ENCODE results near the gene PRKAR2A. TPM values are rescaled to one million over a fixed set of nuclear protein-coding genes. Genes with fewer than 3 reads are reported as not detected.

Gene PRKAR2A
- total RNA-seq, 2 donors from 2014 or later = 26.8 to 28.5 TPM

DNA sequence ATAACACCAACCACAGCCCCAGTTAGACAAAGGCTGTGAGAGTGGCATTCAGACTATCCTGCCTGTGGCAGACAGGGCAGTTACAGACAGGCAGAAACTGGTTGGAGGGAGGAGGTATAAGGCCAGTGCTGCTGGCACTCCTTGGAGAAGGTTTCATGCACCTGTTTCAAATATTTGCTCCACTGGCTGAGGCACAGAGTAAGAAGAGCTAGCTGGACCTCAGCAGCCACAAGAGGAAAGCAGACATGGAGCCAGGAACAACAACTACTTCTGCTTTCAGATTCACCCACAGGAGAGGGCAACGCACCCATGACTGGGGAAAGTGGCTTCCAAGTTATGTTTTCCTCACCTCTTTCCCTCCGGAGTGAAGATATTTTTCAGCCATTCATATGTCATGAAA, 11.5 kb upstream of the PRKAR2A start:
- no peak overlapping the region for H3K27ac ChIP-seq
- peaks cover 55% of the 10 kb centered on the region for H3K36me3 ChIP-seq
- TF ChIP-seq, protein P1, sequence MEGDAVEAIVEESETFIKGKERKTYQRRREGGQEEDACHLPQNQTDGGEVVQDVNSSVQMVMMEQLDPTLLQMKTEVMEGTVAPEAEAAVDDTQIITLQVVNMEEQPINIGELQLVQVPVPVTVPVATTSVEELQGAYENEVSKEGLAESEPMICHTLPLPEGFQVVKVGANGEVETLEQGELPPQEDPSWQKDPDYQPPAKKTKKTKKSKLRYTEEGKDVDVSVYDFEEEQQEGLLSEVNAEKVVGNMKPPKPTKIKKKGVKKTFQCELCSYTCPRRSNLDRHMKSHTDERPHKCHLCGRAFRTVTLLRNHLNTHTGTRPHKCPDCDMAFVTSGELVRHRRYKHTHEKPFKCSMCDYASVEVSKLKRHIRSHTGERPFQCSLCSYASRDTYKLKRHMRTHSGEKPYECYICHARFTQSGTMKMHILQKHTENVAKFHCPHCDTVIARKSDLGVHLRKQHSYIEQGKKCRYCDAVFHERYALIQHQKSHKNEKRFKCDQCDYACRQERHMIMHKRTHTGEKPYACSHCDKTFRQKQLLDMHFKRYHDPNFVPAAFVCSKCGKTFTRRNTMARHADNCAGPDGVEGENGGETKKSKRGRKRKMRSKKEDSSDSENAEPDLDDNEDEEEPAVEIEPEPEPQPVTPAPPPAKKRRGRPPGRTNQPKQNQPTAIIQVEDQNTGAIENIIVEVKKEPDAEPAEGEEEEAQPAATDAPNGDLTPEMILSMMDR (IDR thresholded peaks at IDR 0.05) = no peak
- DNase-seq (ENCODE audit: low spot score) = no peak
- no peaks in the 10 kb centered on the region for H3K9me3 ChIP-seq
- no peaks in the 10 kb centered on the region for H3K4me1 ChIP-seq
- no peaks in the 10 kb centered on the region for H3K27me3 ChIP-seq
- H3K4me3 ChIP-seq = no peak overlapping the region

DNA sequence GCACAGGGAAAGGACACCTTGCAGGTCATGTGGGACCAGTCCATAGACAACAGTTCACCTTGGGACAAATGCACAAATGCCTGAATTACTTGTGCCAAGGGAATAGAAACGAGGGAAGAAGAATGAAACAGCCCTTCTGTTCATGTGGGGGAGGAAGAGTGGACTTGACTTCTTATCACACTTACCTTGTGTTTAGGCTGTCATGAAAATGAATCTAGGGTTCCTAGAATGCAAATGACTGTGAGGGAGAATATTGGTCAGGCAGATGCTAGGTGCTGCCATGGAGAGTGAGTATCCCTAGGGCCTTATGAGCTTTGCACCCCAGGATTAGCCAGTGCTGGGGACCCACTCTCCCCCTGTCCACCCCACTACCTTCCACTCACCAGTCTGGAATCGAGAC, 11.0 kb upstream of the PRKAR2A start:
- Histone ChIP-seq H3K9me3 (no peaks in the 10 kb centered on the region), H3K4me3 (no peak overlapping the region), H3K4me1 (no peaks in the 10 kb centered on the region), H3K36me3 (peaks cover 55% of the 10 kb centered on the region), H3K27me3 (no peaks in the 10 kb centered on the region), H3K27ac (no peak overlapping the region)
- no peak for DNase-seq (ENCODE audit: low spot score)
- TF ChIP-seq, protein P1 (IDR thresholded peaks at IDR 0.05) = no peak

DNA sequence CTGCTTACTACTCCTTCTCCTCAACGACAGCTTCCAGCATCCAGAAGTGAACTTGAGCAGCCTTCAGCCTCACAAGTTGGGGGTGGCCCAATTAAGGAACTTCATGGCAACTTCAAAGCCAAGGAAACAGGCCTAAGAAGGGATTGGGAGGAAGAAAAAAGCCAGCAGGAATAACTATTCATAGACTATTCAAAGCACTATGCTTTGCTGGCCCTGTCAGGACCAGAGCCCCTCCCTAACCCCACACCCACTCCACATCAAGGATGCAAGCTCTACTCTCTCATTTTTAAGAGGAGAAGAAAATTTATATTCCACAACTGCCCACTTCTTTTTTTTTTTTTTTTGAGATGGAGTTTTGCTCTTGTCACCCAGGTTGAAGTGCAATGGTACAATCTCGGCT, 10.0 kb upstream of the PRKAR2A start:
- Histone ChIP-seq H3K27me3 (no peaks in the 10 kb centered on the region), H3K9me3 (no peaks in the 10 kb centered on the region), H3K4me1 (no peaks in the 10 kb centered on the region), H3K27ac (no peak overlapping the region), H3K36me3 (peaks cover 54% of the 10 kb centered on the region), H3K4me3 (no peak overlapping the region)
- DNase-seq (ENCODE audit: low spot score) = no peak
- TF ChIP-seq, protein P1 (IDR thresholded peaks at IDR 0.05) = no peak

DNA sequence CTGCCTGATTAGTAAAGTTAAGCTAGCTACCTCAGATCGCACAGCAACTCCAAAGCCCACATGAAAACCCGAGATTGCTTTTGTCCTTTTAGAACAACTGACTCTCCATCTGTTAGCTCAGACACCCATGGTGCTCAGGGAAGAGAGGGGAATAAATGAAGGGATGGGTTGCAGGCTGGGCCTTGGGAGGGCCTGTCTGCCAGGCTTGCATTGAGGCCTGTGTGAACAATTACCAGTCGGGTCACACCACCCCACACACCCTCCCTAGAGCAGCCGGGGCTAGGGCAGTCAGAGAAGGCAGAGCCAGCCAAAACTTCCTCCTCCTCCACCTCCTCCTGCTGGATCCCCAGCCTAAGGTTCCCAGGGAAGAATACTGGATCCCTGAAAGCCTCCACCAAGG, 8.8 kb upstream of the PRKAR2A start:
- peaks cover 42% of the 10 kb centered on the region for H3K36me3 ChIP-seq
- no peak for DNase-seq (ENCODE audit: low spot score)
- H3K27ac ChIP-seq = no peak overlapping the region
- TF ChIP-seq, protein P1 (IDR thresholded peaks at IDR 0.05) = no peak
- no peaks in the 10 kb centered on the region for H3K4me1 ChIP-seq
- no peaks in the 10 kb centered on the region for H3K9me3 ChIP-seq
- no peak overlapping the region for H3K4me3 ChIP-seq
- no peaks in the 10 kb centered on the region for H3K27me3 ChIP-seq

- TF ChIP-seq, protein P1 (IDR thresholded peaks at IDR 0.05) = no peak
- Histone ChIP-seq H3K9me3 (no peaks in the 10 kb centered on the region), H3K4me3 (no peak overlapping the region), H3K4me1 (no peaks in the 10 kb centered on the region), H3K36me3 (peaks cover 36% of the 10 kb centered on the region), H3K27me3 (no peaks in the 10 kb centered on the region), H3K27ac (no peak overlapping the region)
- DNase-seq (ENCODE audit: low spot score) = no peak
Measured at GRCh38 chr3:48855681-48856447, 8.2 kb upstream of the PRKAR2A start.

DNA sequence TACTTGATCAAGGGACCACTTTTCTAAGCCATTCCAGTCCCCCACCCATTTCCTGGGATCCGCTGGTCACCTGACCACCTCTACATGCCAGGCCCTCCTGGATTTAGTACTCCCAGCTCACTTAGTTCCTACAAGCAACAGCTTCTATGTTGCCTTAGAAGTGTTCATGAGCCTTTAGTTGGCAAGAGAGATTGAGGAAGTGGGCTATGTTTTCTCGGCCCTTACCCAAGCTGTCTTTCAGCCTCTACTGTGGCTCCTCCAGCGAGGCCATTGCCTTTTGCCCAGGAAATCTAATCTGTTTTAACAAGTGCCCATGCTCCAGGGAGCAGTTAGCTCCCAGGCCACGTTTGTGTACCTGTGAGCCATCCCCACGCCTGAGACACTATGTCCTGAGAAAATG, 4.5 kb upstream of the PRKAR2A start:
- H3K27me3 ChIP-seq = no peaks in the 10 kb centered on the region
- H3K9me3 ChIP-seq = no peaks in the 10 kb centered on the region
- H3K4me1 ChIP-seq = peaks cover 0 to 9% of the 10 kb centered on the region in 2 donors
- no peak for DNase-seq (ENCODE audit: low spot score)
- H3K27ac ChIP-seq = no peak overlapping the region
- TF ChIP-seq, protein P1 (IDR thresholded peaks at IDR 0.05) = no peak
- H3K36me3 ChIP-seq = peaks cover 12% of the 10 kb centered on the region
- no peak overlapping the region for H3K4me3 ChIP-seq
